ENCODE results near the gene FAM184A.

FAM184A gene

GRCh38 chr6:119044255-119044654 is 34.2 kb downstream of the FAM184A start:
- Histone ChIP-seq H3K9ac (ENCODE audit: low read depth, low read length, poor library complexity) (no peak overlapping the region), H3K4me1 (ENCODE audit: control insufficient read depth in 2 of 2, insufficient read depth in 1 of 2, low read depth in 1 of 2, low read length in 2 of 2) (peaks cover 0 to 3% of the 10 kb centered on the region in 2 donors), H3K4me2 (ENCODE audit: insufficient read depth, low read length, poor library complexity, severe bottlenecking) (no peak overlapping the region), H2BK120ac (ENCODE audit: low read depth, low read length) (no peak overlapping the region), H2BK12ac (ENCODE audit: low read length) (no peak overlapping the region), H3K27me3 (ENCODE audit: control insufficient read depth in 3 of 3, insufficient read depth in 3 of 3, low read depth in 1 of 3, low read length in 3 of 3) (no peaks in the 10 kb centered on the region), H3K14ac (ENCODE audit: low read length) (no peak overlapping the region), H3K4ac (ENCODE audit: low read length) (no peak overlapping the region), H2BK5ac (ENCODE audit: low read length) (no peak overlapping the region), H4K8ac (ENCODE audit: low read depth, low read length) (no peak overlapping the region), H3K23ac (ENCODE audit: low read depth, low read length, poor library complexity) (no peak overlapping the region), H3K4me3 (ENCODE audit: low read length in 2 of 2) (no peak overlapping the region), H3K9me3 (replicated peaks in 1 of 2; ENCODE audit: control insufficient read depth in 2 of 2, insufficient read depth in 1 of 2, low read depth in 1 of 2, low read length in 2 of 2) (peaks cover 0 to 8% of the 10 kb centered on the region in 2 donors), H2AK5ac (ENCODE audit: low read depth, low read length) (no peak overlapping the region), H2BK15ac (ENCODE audit: low read length) (no peak overlapping the region), H3K79me1 (ENCODE audit: low read depth, low read length) (no peaks in the 10 kb centered on the region), H4K91ac (ENCODE audit: low read depth, low read length, poor library complexity) (no peak overlapping the region), H3K27ac (replicated peaks; ENCODE audit: low read length) (no peak overlapping the region), H2AFZ (ENCODE audit: low read length) (no peak overlapping the region), H3K18ac (ENCODE audit: low read length) (no peak overlapping the region), H3K36me3 (replicated peaks in 1 of 2; ENCODE audit: control insufficient read depth in 2 of 2, insufficient read depth in 2 of 2, low read length in 2 of 2) (no peaks in the 10 kb centered on the region)
- no peak for DNase-seq (ENCODE audit: low spot score)
- WGBS, 2 donors (ENCODE audit: extremely low coverage in 2 of 2, insufficient read length in 2 of 2, insufficient replicate concordance in 1 of 2), result no CpG with 5 or more reads among the region's 5 CpGs

- no peaks in the 10 kb centered on the region for H3K79me1 ChIP-seq (ENCODE audit: low read depth, low read length)
- H3K14ac ChIP-seq (ENCODE audit: low read length), result no peak overlapping the region
- no peak overlapping the region for H4K91ac ChIP-seq (ENCODE audit: low read depth, low read length, poor library complexity)
- H2BK15ac ChIP-seq (ENCODE audit: low read length), result no peak overlapping the region
- no peak overlapping the region for H2BK5ac ChIP-seq (ENCODE audit: low read length)
- no peak overlapping the region for H3K4me3 ChIP-seq (ENCODE audit: low read length in 2 of 2)
- H2BK120ac ChIP-seq (ENCODE audit: low read depth, low read length), result no peak overlapping the region
- H4K8ac ChIP-seq (ENCODE audit: low read depth, low read length), result no peak overlapping the region
- peaks cover 0 to 8% of the 10 kb centered on the region in 2 donors for H3K9me3 ChIP-seq (replicated peaks in 1 of 2; ENCODE audit: control insufficient read depth in 2 of 2, insufficient read depth in 1 of 2, low read depth in 1 of 2, low read length in 2 of 2)
- H2AFZ ChIP-seq (ENCODE audit: low read length), result no peak overlapping the region
- H3K4me2 ChIP-seq (ENCODE audit: insufficient read depth, low read length, poor library complexity, severe bottlenecking), result no peak overlapping the region
- no peak overlapping the region for H3K9ac ChIP-seq (ENCODE audit: low read depth, low read length, poor library complexity)
- no peak overlapping the region for H3K23ac ChIP-seq (ENCODE audit: low read depth, low read length, poor library complexity)
- peaks cover 0 to 3% of the 10 kb centered on the region in 2 donors for H3K4me1 ChIP-seq (ENCODE audit: control insufficient read depth in 2 of 2, insufficient read depth in 1 of 2, low read depth in 1 of 2, low read length in 2 of 2)
- H3K27ac ChIP-seq (replicated peaks; ENCODE audit: low read length), result no peak overlapping the region
- no peak overlapping the region for H3K18ac ChIP-seq (ENCODE audit: low read length)
- no peak overlapping the region for H2AK5ac ChIP-seq (ENCODE audit: low read depth, low read length)
- no peak for DNase-seq (ENCODE audit: low spot score)
- no peak overlapping the region for H2BK12ac ChIP-seq (ENCODE audit: low read length)
- no peaks in the 10 kb centered on the region for H3K36me3 ChIP-seq (replicated peaks in 1 of 2; ENCODE audit: control insufficient read depth in 2 of 2, insufficient read depth in 2 of 2, low read length in 2 of 2)
- H3K4ac ChIP-seq (ENCODE audit: low read length), result no peak overlapping the region
- H3K27me3 ChIP-seq (ENCODE audit: control insufficient read depth in 3 of 3, insufficient read depth in 3 of 3, low read depth in 1 of 3, low read length in 3 of 3), result no peaks in the 10 kb centered on the region
These were observed 34.7 kb downstream of the FAM184A start for GRCh38 chr6:119043783-119044182.

- Histone ChIP-seq H2BK15ac (ENCODE audit: low read length) (no peak overlapping the region), H4K91ac (ENCODE audit: low read depth, low read length, poor library complexity) (no peak overlapping the region), H2BK5ac (ENCODE audit: low read length) (no peak overlapping the region), H3K79me1 (ENCODE audit: low read depth, low read length) (no peaks in the 10 kb centered on the region), H3K4me3 (ENCODE audit: low read length in 2 of 2) (no peak overlapping the region), H3K4me1 (ENCODE audit: control insufficient read depth in 2 of 2, insufficient read depth in 1 of 2, low read depth in 1 of 2, low read length in 2 of 2) (peaks cover 0 to 3% of the 10 kb centered on the region in 2 donors), H2AK5ac (ENCODE audit: low read depth, low read length) (no peak overlapping the region), H3K36me3 (replicated peaks in 1 of 2; ENCODE audit: control insufficient read depth in 2 of 2, insufficient read depth in 2 of 2, low read length in 2 of 2) (no peaks in the 10 kb centered on the region), H3K4me2 (ENCODE audit: insufficient read depth, low read length, poor library complexity, severe bottlenecking) (no peak overlapping the region), H2AFZ (ENCODE audit: low read length) (no peak overlapping the region), H2BK12ac (ENCODE audit: low read length) (no peak overlapping the region), H3K9me3 (replicated peaks in 1 of 2; ENCODE audit: control insufficient read depth in 2 of 2, insufficient read depth in 1 of 2, low read depth in 1 of 2, low read length in 2 of 2) (peaks cover 0 to 8% of the 10 kb centered on the region in 2 donors), H3K4ac (ENCODE audit: low read length) (no peak overlapping the region), H4K8ac (ENCODE audit: low read depth, low read length) (no peak overlapping the region), H3K27ac (replicated peaks; ENCODE audit: low read length) (no peak overlapping the region), H3K9ac (ENCODE audit: low read depth, low read length, poor library complexity) (no peak overlapping the region), H3K27me3 (ENCODE audit: control insufficient read depth in 3 of 3, insufficient read depth in 3 of 3, low read depth in 1 of 3, low read length in 3 of 3) (no peaks in the 10 kb centered on the region), H3K23ac (ENCODE audit: low read depth, low read length, poor library complexity) (no peak overlapping the region), H3K14ac (ENCODE audit: low read length) (no peak overlapping the region), H3K18ac (ENCODE audit: low read length) (no peak overlapping the region), H2BK120ac (ENCODE audit: low read depth, low read length) (no peak overlapping the region)
- no peak for DNase-seq (ENCODE audit: low spot score)
- no CpG with 5 or more reads among the region's 1 CpG for WGBS, 2 donors (ENCODE audit: extremely low coverage in 2 of 2, insufficient read length in 2 of 2, insufficient replicate concordance in 1 of 2)
These were observed 35.2 kb downstream of the FAM184A start for GRCh38 chr6:119043265-119043664.

DNA sequence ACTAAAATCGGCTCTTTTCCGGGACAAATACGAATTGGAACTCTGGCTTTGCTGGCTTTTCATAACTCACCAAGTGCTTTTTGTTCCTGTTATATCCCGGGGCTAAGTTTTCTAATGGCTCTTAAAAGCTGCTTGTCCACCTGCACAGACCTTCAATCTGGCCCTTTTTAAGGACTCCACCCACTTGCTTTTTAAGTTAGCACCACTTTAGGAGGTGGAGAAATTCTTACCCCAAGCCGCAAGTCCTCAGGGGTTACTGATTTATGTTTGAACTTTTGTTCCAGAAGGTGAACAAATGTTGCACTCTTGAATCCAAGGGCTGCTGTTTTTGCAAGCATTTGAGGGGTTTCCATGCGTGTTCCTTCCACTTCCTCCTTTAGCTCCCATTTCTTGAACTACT is 37.8 kb downstream of the FAM184A start:
- Histone ChIP-seq H2AK5ac (ENCODE audit: low read depth, low read length) (no peak overlapping the region), H3K27ac (replicated peaks; ENCODE audit: low read length) (no peak overlapping the region), H3K27me3 (ENCODE audit: control insufficient read depth in 3 of 3, insufficient read depth in 3 of 3, low read depth in 1 of 3, low read length in 3 of 3) (no peaks in the 10 kb centered on the region), H3K4me3 (ENCODE audit: low read length in 2 of 2) (no peak overlapping the region), H3K9ac (ENCODE audit: low read depth, low read length, poor library complexity) (no peak overlapping the region), H3K14ac (ENCODE audit: low read length) (no peak overlapping the region), H2BK120ac (ENCODE audit: low read depth, low read length) (no peak overlapping the region), H3K79me1 (ENCODE audit: low read depth, low read length) (no peaks in the 10 kb centered on the region), H2BK12ac (ENCODE audit: low read length) (no peak overlapping the region), H4K91ac (ENCODE audit: low read depth, low read length, poor library complexity) (no peak overlapping the region), H4K8ac (ENCODE audit: low read depth, low read length) (no peak overlapping the region), H2AFZ (ENCODE audit: low read length) (no peak overlapping the region), H3K4me1 (ENCODE audit: control insufficient read depth in 2 of 2, insufficient read depth in 1 of 2, low read depth in 1 of 2, low read length in 2 of 2) (peaks cover 3 to 5% of the 10 kb centered on the region in 2 donors), H3K36me3 (replicated peaks in 1 of 2; ENCODE audit: control insufficient read depth in 2 of 2, insufficient read depth in 2 of 2, low read length in 2 of 2) (no peaks in the 10 kb centered on the region), H3K4me2 (ENCODE audit: insufficient read depth, low read length, poor library complexity, severe bottlenecking) (no peak overlapping the region), H2BK15ac (ENCODE audit: low read length) (no peak overlapping the region), H3K4ac (ENCODE audit: low read length) (no peak overlapping the region), H2BK5ac (ENCODE audit: low read length) (no peak overlapping the region), H3K9me3 (replicated peaks in 1 of 2; ENCODE audit: control insufficient read depth in 2 of 2, insufficient read depth in 1 of 2, low read depth in 1 of 2, low read length in 2 of 2) (peaks cover 0 to 8% of the 10 kb centered on the region in 2 donors), H3K18ac (ENCODE audit: low read length) (no peak overlapping the region), H3K23ac (ENCODE audit: low read depth, low read length, poor library complexity) (no peak overlapping the region)
- no peak for DNase-seq (ENCODE audit: low spot score)
- WGBS, 2 donors (ENCODE audit: extremely low coverage in 2 of 2, insufficient read length in 2 of 2, insufficient replicate concordance in 1 of 2), result no CpG with 5 or more reads among the region's 6 CpGs

Data from neuronal stem cell (in vitro differentiated cells).